ENCODE data around the gene TRHDE.

DNA sequence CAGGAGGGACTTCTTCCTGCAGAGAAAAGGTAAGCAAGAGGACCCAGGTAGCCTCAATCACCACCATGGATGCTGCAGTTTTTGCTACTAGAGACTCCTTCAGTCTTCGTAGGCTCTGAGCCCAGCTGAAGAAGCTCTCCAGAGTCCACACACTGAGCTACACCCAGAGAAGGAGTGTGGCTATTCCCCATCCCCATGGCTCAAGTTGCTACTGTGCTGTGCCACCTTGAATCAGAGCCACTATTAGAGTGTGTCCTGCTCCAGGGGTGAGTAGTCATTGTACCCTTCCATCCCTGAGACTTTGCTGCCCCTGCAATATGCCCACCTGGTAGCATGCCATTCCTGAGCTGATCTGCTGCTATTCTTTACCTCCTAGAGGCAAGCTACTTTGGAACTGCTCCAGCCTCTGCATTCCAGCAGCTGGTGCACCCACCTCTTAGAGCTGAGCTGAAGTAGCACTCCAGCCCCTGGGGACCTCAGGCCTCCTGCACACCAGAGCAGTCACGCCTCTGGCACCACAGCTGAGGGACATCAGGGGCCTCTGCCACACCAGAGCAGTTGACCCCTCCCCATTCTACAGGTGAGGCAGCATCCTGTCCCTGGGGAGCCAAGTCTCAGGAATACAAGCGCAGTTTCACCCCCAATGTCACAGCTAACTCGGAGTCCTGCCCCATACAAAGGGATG is 213.0 kb downstream of the TRHDE start:
- TF ChIP-seq SETDB1 (IDR thresholded peaks at IDR 0.05; ENCODE audit: insufficient read length, low read length) (no peak), TCF7L2 (IDR thresholded peaks at IDR 0.05; ENCODE audit: borderline replicate concordance, low read depth, low read length) (no peak), ZSCAN30 (tag by site-specific recombination; IDR thresholded peaks at IDR 0.05) (no peak), ZNF530 (tag by site-specific recombination; IDR thresholded peaks at IDR 0.05; ENCODE audit: low read depth) (no peak), SALL2 (tag by site-specific recombination; IDR thresholded peaks at IDR 0.05; ENCODE audit: borderline replicate concordance) (no peak), ZEB2 (tag by site-specific recombination; IDR thresholded peaks at IDR 0.05) (no peak)
- TF ChIP-seq, protein P1, sequence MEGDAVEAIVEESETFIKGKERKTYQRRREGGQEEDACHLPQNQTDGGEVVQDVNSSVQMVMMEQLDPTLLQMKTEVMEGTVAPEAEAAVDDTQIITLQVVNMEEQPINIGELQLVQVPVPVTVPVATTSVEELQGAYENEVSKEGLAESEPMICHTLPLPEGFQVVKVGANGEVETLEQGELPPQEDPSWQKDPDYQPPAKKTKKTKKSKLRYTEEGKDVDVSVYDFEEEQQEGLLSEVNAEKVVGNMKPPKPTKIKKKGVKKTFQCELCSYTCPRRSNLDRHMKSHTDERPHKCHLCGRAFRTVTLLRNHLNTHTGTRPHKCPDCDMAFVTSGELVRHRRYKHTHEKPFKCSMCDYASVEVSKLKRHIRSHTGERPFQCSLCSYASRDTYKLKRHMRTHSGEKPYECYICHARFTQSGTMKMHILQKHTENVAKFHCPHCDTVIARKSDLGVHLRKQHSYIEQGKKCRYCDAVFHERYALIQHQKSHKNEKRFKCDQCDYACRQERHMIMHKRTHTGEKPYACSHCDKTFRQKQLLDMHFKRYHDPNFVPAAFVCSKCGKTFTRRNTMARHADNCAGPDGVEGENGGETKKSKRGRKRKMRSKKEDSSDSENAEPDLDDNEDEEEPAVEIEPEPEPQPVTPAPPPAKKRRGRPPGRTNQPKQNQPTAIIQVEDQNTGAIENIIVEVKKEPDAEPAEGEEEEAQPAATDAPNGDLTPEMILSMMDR (tag by site-specific recombination; IDR thresholded peaks at IDR 0.05), result no peak
